RCC 7860 (cell line): ENCODE measurements around the gene MYO18B.
"Not testable (repeated sequence)": the region's sequence is repeated elsewhere in the genome, so short reads cannot be mapped to it uniquely, and the experiment has no call there.

Experiments
- DNase-seq: peaks from one replicate; pipeline ENCODE4 v3.0.0-alpha.2; 2015; ENCODE audit warnings: low spot score
- FAIRE-seq: peaks from 2 replicates; lab custom pipeline; 2012; peaks lifted over from hg19 to GRCh38; lab: Jason Lieb, UNC

Gene MYO18B

GRCh38 chr22:25741692-25742626, at the start of gene MYO18B:
Gene MYO18B (plus strand): TSS chr22:25742188. CDS start chr22:25761093, 18,905 bp downstream.
- FAIRE-seq (no peak), DNase-seq (no peak)

GRCh38 chr22:25692397-25693267, 49.4 kb upstream of the MYO18B start:
- no peak for FAIRE-seq
- DNase-seq = no peak

- DNase-seq = no peak
Observed at GRCh38 chr22:25693268-25693565, 48.8 kb upstream of the MYO18B start.

GRCh38 chr22:25694196-25694907, 47.6 kb upstream of the MYO18B start:
- FAIRE-seq (no peak), DNase-seq (no peak)

More at GRCh38 chr22:25693268-25693565, 48.8 kb upstream of the MYO18B start:
- no peak for FAIRE-seq

GRCh38 chr22:25695146-25695545, 46.8 kb upstream of the MYO18B start:
- no peak for DNase-seq
- FAIRE-seq = no peak

- DNase-seq = no peak
- FAIRE-seq = no peak
Observed at GRCh38 chr22:25696763-25697162, 45.2 kb upstream of the MYO18B start.

- FAIRE-seq = no peak
Observed at GRCh38 chr22:25697181-25697664, 44.8 kb upstream of the MYO18B start.

GRCh38 chr22:25697978-25698377, 44.0 kb upstream of the MYO18B start:
- FAIRE-seq (no peak), DNase-seq (no peak)

More at GRCh38 chr22:25697181-25697664, 44.8 kb upstream of the MYO18B start:
- DNase-seq = no peak

GRCh38 chr22:25698461-25698860, 43.5 kb upstream of the MYO18B start:
- FAIRE-seq = no peak
- no peak for DNase-seq

- no peak for DNase-seq
- no peak for FAIRE-seq
Observed at GRCh38 chr22:25698978-25699377, 43.0 kb upstream of the MYO18B start.

- DNase-seq = no peak
Observed at GRCh38 chr22:25701056-25701780, 40.8 kb upstream of the MYO18B start.

GRCh38 chr22:25702040-25702439, 39.9 kb upstream of the MYO18B start:
- DNase-seq (no peak), FAIRE-seq (no peak)

More at GRCh38 chr22:25701056-25701780, 40.8 kb upstream of the MYO18B start:
- FAIRE-seq = no peak

- no peak for FAIRE-seq
- no peak for DNase-seq
Observed at GRCh38 chr22:25702571-25703167, 39.3 kb upstream of the MYO18B start.

- DNase-seq = no peak
- FAIRE-seq = no peak
Observed at GRCh38 chr22:25704701-25705100, 37.3 kb upstream of the MYO18B start.

- DNase-seq (no peak), FAIRE-seq (no peak)
Observed at GRCh38 chr22:25706197-25706596, 35.8 kb upstream of the MYO18B start.

- not testable (repeated sequence) for DNase-seq, FAIRE-seq
Observed at GRCh38 chr22:25708430-25708829, 33.6 kb upstream of the MYO18B start.

- DNase-seq (no peak), FAIRE-seq (no peak)
Observed at GRCh38 chr22:25709758-25710157, 32.2 kb upstream of the MYO18B start.

GRCh38 chr22:25710501-25710900, 31.5 kb upstream of the MYO18B start:
- DNase-seq (no peak), FAIRE-seq (no peak)

- FAIRE-seq (no peak), DNase-seq (no peak)
Observed at GRCh38 chr22:25711491-25711890, 30.5 kb upstream of the MYO18B start.
